DOHH2 (cell line): ENCODE measurements around the gene SVIL.
"Not testable (repeated sequence)": the region's sequence is repeated elsewhere in the genome, so short reads cannot be mapped to it uniquely, and the experiment has no call there.

Experiments used
- H3F3A ChIP-seq: fragments of 200-600 bp; sonication (generic), shearing (Covaris generic); 2 replicates; pipeline ENCODE4 v1.6.0; 2016; ENCODE audit warnings: antibody characterized with exemption, mild to moderate bottlenecking; ENCODE audit not compliant: control insufficient read depth, insufficient read depth
- H3K27ac ChIP-seq: fragments of 200-600 bp; sonication (generic); 2 replicates; pipeline ENCODE4 v1.5.1; 2014; ENCODE audit warnings: low read depth, mild to moderate bottlenecking, low read length, moderate library complexity
- H3K27me3 ChIP-seq: fragments of 200-600 bp; sonication (generic); 2 replicates; pipeline ENCODE4 v1.6.1; 2014; ENCODE audit warnings: mild to moderate bottlenecking, low read length, mixed read lengths; ENCODE audit not compliant: control insufficient read depth
- H3K36me3 ChIP-seq: fragments of 200-600 bp; sonication (generic); 2 replicates; pipeline ENCODE4 v1.6.1; 2014; ENCODE audit warnings: mild to moderate bottlenecking, low read length, moderate library complexity, mixed read lengths; ENCODE audit not compliant: control insufficient read depth
- H3K4me1 ChIP-seq: fragments of 200-600 bp; sonication (generic); 2 replicates; pipeline ENCODE4 v1.6.1; 2014; ENCODE audit warnings: mild to moderate bottlenecking, low read length, mixed read lengths; ENCODE audit not compliant: control insufficient read depth
- H3K4me2 ChIP-seq: fragments of 200-600 bp; sonication (generic); 2 replicates; pipeline ENCODE4 v1.6.0; 2014; ENCODE audit warnings: mild to moderate bottlenecking, low read length, moderate library complexity
- H3K4me3 ChIP-seq: fragments of 200-600 bp; sonication (generic); 2 replicates; pipeline ENCODE4 v1.5.1; 2014; ENCODE audit warnings: mild to moderate bottlenecking, low read length, mixed read lengths
- H3K79me2 ChIP-seq: fragments of 200-600 bp; sonication (generic); 2 replicates; pipeline ENCODE4 v1.6.1; 2014; ENCODE audit warnings: mild to moderate bottlenecking, low read length, mixed read lengths; ENCODE audit not compliant: control insufficient read depth
- H3K9me2 ChIP-seq: fragments of 200-600 bp; sonication (generic); replicated peaks from 2 replicates; pipeline ENCODE4 v1.6.1; 2014; ENCODE audit warnings: mild to moderate bottlenecking, low read length, mixed read lengths; ENCODE audit not compliant: control insufficient read depth
- H3K9me3 ChIP-seq: fragments of 200-600 bp; sonication (generic); 2 replicates; pipeline ENCODE4 v1.6.1; 2014; ENCODE audit warnings: antibody characterized with exemption, low read length, mixed read lengths; ENCODE audit not compliant: control insufficient read depth, insufficient read depth
- H4K20me1 ChIP-seq: fragments of 200-600 bp; sonication (generic); 2 replicates; pipeline ENCODE4 v1.6.0; 2014; ENCODE audit warnings: low read depth, mild to moderate bottlenecking, antibody characterized with exemption, low read length, moderate library complexity; ENCODE audit not compliant: control insufficient read depth, insufficient read depth
- EZH2phosphoT487 ChIP-seq: fragments of 200-600 bp; sonication (generic); IDR thresholded peaks from 2 replicates; pipeline ENCODE4 v1.6.1; 2017; ENCODE audit warnings: borderline replicate concordance, mild to moderate bottlenecking, antibody characterized with exemption, low read length, moderate library complexity, mixed read lengths
- TF ChIP-seq, protein P1 (sequence below): fragments of 200-600 bp; sonication (generic); IDR thresholded peaks from one replicate; pipeline ENCODE4 v1.5.1; 2014; ENCODE audit warnings: antibody characterized with exemption, mild to moderate bottlenecking, low read depth, low read length; ENCODE audit not compliant: poor library complexity, severe bottlenecking

Gene SVIL

GRCh38 chr10:29585488-29585976, 49.2 kb downstream of the SVIL start:
- H3F3A ChIP-seq = no peaks in the 10 kb centered on the region
- no peaks in the 10 kb centered on the region for H3K4me1 ChIP-seq
- H3K27me3 ChIP-seq = no peaks in the 10 kb centered on the region
- no peaks in the 10 kb centered on the region for H3K79me2 ChIP-seq
- TF ChIP-seq, protein P1, sequence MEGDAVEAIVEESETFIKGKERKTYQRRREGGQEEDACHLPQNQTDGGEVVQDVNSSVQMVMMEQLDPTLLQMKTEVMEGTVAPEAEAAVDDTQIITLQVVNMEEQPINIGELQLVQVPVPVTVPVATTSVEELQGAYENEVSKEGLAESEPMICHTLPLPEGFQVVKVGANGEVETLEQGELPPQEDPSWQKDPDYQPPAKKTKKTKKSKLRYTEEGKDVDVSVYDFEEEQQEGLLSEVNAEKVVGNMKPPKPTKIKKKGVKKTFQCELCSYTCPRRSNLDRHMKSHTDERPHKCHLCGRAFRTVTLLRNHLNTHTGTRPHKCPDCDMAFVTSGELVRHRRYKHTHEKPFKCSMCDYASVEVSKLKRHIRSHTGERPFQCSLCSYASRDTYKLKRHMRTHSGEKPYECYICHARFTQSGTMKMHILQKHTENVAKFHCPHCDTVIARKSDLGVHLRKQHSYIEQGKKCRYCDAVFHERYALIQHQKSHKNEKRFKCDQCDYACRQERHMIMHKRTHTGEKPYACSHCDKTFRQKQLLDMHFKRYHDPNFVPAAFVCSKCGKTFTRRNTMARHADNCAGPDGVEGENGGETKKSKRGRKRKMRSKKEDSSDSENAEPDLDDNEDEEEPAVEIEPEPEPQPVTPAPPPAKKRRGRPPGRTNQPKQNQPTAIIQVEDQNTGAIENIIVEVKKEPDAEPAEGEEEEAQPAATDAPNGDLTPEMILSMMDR = no peak
- TF ChIP-seq EZH2phosphoT487 = no peak
- H3K9me3 ChIP-seq = no peaks in the 10 kb centered on the region
- no peaks in the 10 kb centered on the region for H3K9me2 ChIP-seq
- no peak overlapping the region for H3K27ac ChIP-seq
- no peak overlapping the region for H3K4me2 ChIP-seq
- no peaks in the 10 kb centered on the region for H4K20me1 ChIP-seq
- H3K4me3 ChIP-seq = no peak overlapping the region
- no peaks in the 10 kb centered on the region for H3K36me3 ChIP-seq

- Histone ChIP-seq H3K27ac (no peak overlapping the region), H3K9me3 (no peaks in the 10 kb centered on the region), H3K9me2 (no peaks in the 10 kb centered on the region), H3K4me1 (no peaks in the 10 kb centered on the region), H4K20me1 (no peaks in the 10 kb centered on the region), H3F3A (no peaks in the 10 kb centered on the region), H3K4me3 (no peak overlapping the region), H3K27me3 (no peaks in the 10 kb centered on the region), H3K79me2 (no peaks in the 10 kb centered on the region), H3K36me3 (no peaks in the 10 kb centered on the region), H3K4me2 (no peak overlapping the region)
- no peak for TF ChIP-seq EZH2phosphoT487
- TF ChIP-seq, protein P1 = no peak
These were observed 50.3 kb downstream of the SVIL start for GRCh38 chr10:29584436-29584835.

- no peaks in the 10 kb centered on the region for H3K9me2 ChIP-seq
- H3K36me3 ChIP-seq = no peaks in the 10 kb centered on the region
- H3K9me3 ChIP-seq = no peaks in the 10 kb centered on the region
- H3K4me1 ChIP-seq = no peaks in the 10 kb centered on the region
- no peaks in the 10 kb centered on the region for H4K20me1 ChIP-seq
- H3K4me3 ChIP-seq = no peak overlapping the region
- no peaks in the 10 kb centered on the region for H3K27me3 ChIP-seq
- no peaks in the 10 kb centered on the region for H3K79me2 ChIP-seq
- no peak overlapping the region for H3K27ac ChIP-seq
- TF ChIP-seq, protein P1 = no peak
- no peak for TF ChIP-seq EZH2phosphoT487
- no peaks in the 10 kb centered on the region for H3F3A ChIP-seq
- H3K4me2 ChIP-seq = no peak overlapping the region
These were observed 51.1 kb downstream of the SVIL start for GRCh38 chr10:29583674-29584073.

- H3K79me2 ChIP-seq, H3F3A ChIP-seq, H3K4me2 ChIP-seq, H3K9me2 ChIP-seq, H3K9me3 ChIP-seq, H4K20me1 ChIP-seq, H3K4me1 ChIP-seq, H3K4me3 ChIP-seq, H3K27me3 ChIP-seq, H3K27ac ChIP-seq, H3K36me3 ChIP-seq: not testable (repeated sequence)
These were observed 52.0 kb downstream of the SVIL start for GRCh38 chr10:29582769-29583168.
